Bronchial epithelial cell (primary cell): ENCODE data around the gene NEDD4L. TPM values are rescaled to one million over a fixed set of nuclear protein-coding genes. Genes with fewer than 3 reads are reported as not detected.
A peak's percentile ranks its signal among the peaks of the same experiment; 100 is the strongest.
"Not testable (repeated sequence)": the region's sequence is repeated elsewhere in the genome, so short reads cannot be mapped to it uniquely, and the experiment has no call there.

Experiments used
- DNase-seq: peaks from one replicate; pipeline ENCODE4 v3.0.0-alpha.2; 2010; ENCODE audit warnings: low read depth
- FAIRE-seq: peaks from 2 replicates; lab custom pipeline; 2011; peaks lifted over from hg19 to GRCh38; lab: Jason Lieb, UNC
- H3K27me3 ChIP-seq: 2 replicates; pipeline ENCODE4 v1.5.1; 2011; ENCODE audit warnings: low read length; ENCODE audit not compliant: control insufficient read depth, insufficient read depth
- H3K36me3 ChIP-seq: 2 replicates; pipeline ENCODE4 v1.5.1; 2011; ENCODE audit warnings: low read length; ENCODE audit not compliant: control insufficient read depth, insufficient read depth
- H3K4me3 ChIP-seq: 2 replicates; pipeline ENCODE4 v1.5.1; 2011; ENCODE audit warnings: mild to moderate bottlenecking, low read depth, low read length, control low read depth
- CTCF ChIP-seq: IDR thresholded peaks from 2 replicates; pipeline ENCODE4 v1.5.1; 2011; ENCODE audit warnings: mild to moderate bottlenecking, moderate library complexity, low read length, control low read depth, inconsistent platforms; ENCODE audit not compliant: insufficient read depth, severe bottlenecking
- total RNA-seq: library from RNA; depleted of rRNA; stranded (reverse); fragments of >200 nt; gene quantifications from 2 replicates; pipeline ENCODE4 v1.2.1, GENCODE V29; 2014

Gene NEDD4L
- total RNA-seq, 1 donor from 2014 or later: 11.3 TPM

- Histone ChIP-seq H3K27me3 (no peaks in the 10 kb centered on the region), H3K4me3 (peak overlapping the region; percentile 20), H3K36me3 (no peaks in the 10 kb centered on the region)
- TF ChIP-seq CTCF: no peak
- DNase-seq (peak; percentile 86), FAIRE-seq (peak; percentile 23)
Observed at GRCh38 chr18:58263055-58263957, 219.3 kb downstream of the NEDD4L start.

- DNase-seq: no peak
- no peak for FAIRE-seq
- no peaks in the 10 kb centered on the region for H3K36me3 ChIP-seq
- no peak overlapping the region for H3K4me3 ChIP-seq
- TF ChIP-seq CTCF: no peak
- H3K27me3 ChIP-seq: no peaks in the 10 kb centered on the region
Observed at GRCh38 chr18:58264075-58264474, 220.0 kb downstream of the NEDD4L start.

- no peak overlapping the region for H3K4me3 ChIP-seq
- H3K27me3 ChIP-seq: no peaks in the 10 kb centered on the region
- FAIRE-seq: no peak
- no peaks in the 10 kb centered on the region for H3K36me3 ChIP-seq
- no peak for DNase-seq
- no peak for TF ChIP-seq CTCF
Observed at GRCh38 chr18:58264840-58265239, 220.8 kb downstream of the NEDD4L start.

- not testable (repeated sequence) for DNase-seq, H3K27me3 ChIP-seq, H3K4me3 ChIP-seq, H3K36me3 ChIP-seq, FAIRE-seq
Observed at GRCh38 chr18:58265489-58265888, 221.5 kb downstream of the NEDD4L start.

GRCh38 chr18:58266291-58266690, 222.3 kb downstream of the NEDD4L start:
- TF ChIP-seq CTCF: no peak
- H3K4me3 ChIP-seq: no peak overlapping the region
- no peak for FAIRE-seq
- no peaks in the 10 kb centered on the region for H3K36me3 ChIP-seq
- H3K27me3 ChIP-seq: no peaks in the 10 kb centered on the region
- DNase-seq: no peak

- FAIRE-seq (no peak), DNase-seq (no peak)
- TF ChIP-seq CTCF: no peak
- H3K27me3 ChIP-seq: no peaks in the 10 kb centered on the region
- no peaks in the 10 kb centered on the region for H3K36me3 ChIP-seq
- H3K4me3 ChIP-seq: no peak overlapping the region
Observed at GRCh38 chr18:58267493-58267892, 223.5 kb downstream of the NEDD4L start.
